DOHH2 (cell line): ENCODE measurements around the gene NCAM2.

Experiments
- CTCF ChIP-seq: fragments of 200-600 bp; sonication (generic); IDR thresholded peaks from one replicate; pipeline ENCODE4 v1.5.1; 2014; ENCODE audit warnings: antibody characterized with exemption, mild to moderate bottlenecking, low read depth, low read length; ENCODE audit not compliant: poor library complexity, severe bottlenecking
- EZH2phosphoT487 ChIP-seq: fragments of 200-600 bp; sonication (generic); IDR thresholded peaks from 2 replicates; pipeline ENCODE4 v1.6.1; 2017; ENCODE audit warnings: borderline replicate concordance, mild to moderate bottlenecking, antibody characterized with exemption, low read length, moderate library complexity, mixed read lengths

- TF ChIP-seq CTCF (no peak), EZH2phosphoT487 (no peak)
Observed at GRCh38 chr21:21397464-21397863, 399.3 kb downstream of the NCAM2 start.
